Measurements from ENCODE around the gene MGLL.

MGLL gene

DNA sequence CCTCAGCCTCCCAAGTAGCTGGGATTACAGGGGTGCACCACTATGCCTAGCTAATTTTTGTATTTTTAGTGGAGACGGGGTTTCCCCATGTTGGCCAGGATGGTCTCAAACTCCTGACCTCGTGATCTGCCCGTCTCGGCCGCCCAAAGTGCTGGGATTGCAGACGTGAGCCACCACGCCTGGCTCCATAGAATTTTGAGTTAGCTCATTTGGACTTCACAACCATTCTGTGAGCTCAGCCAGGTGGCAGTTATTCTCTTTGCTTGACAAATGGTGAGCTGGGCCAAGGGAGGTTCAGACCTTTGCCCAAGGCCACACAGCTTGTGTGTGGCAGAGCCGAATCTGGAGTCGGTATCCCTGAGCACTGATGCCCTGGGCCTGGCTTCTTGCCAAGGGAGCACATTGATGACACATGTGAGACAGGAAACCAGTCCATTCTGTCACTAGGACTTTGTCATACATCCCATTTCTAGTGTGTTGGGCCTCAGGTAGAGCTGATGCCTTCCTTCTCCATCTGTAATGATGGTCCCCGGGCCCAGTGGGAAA lies 175.7 kb downstream of the MGLL start:
- no peak for DNase-seq

DNA sequence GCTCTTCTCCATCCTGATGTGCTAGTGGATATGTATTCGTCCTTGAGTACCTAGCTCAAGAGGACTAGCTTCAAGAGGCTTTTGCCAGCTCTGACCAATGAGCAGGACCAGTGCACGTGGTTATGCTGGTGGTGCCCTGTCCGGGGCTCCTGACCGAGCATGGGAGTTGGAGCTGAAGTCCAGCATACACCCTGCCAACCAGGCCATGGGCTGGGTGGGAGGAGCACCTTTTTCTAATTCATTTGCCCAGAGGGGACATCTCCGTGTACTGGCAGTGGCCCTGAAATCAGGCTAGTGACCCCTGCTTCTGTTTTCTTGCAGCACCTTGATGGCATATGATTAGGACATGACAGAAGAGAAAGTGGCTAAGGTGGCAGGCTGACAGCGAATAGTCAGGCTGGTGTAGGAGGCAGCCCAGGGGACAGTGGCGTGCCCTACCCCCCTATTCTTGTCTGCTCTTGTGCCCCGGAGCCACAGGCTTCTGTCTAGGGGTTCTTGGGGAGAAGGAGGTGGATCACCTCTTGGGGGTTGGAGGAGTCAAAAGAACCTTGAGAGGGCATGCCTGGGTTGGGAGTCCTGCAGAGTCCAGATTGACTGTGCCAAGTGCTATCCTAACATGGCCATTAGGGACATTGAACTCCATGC lies 176.8 kb downstream of the MGLL start:
- no peak for DNase-seq

DNA sequence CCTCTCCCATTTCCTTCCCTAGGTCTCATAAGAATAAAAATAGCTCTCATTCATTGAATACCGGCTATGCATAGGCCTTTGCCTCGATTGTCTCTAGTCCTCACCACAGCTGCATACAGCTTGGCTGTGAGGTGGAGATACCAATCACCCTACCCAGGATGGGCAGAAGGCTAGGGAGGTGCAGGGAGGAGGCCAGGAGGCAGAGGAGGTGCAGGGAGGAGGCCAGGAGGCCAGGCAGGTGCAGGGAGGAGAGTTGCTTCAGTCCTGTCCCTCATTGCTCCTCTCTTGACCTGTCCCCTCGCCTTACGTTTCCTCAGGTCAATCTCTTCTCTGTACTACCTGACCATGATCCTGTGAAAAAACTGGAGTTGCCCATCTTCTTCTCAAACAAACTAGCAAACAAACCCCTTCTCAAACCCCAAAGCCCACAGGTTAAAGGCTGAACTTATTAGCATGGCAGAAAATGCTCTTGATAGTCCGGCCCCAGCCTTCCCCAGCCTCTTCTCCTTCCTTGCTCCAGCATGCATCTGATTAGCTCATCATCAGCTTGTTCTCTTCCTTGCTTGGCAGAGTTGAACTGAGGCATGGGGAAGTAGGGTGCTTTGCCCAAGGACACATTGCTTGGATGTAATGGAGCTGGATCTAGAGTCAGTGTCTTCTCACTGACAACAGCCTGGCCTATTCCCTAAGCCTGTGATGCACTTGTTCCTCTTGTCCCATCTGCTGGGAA lies 177.5 kb downstream of the MGLL start:
- DNase-seq, result no peak

DNA sequence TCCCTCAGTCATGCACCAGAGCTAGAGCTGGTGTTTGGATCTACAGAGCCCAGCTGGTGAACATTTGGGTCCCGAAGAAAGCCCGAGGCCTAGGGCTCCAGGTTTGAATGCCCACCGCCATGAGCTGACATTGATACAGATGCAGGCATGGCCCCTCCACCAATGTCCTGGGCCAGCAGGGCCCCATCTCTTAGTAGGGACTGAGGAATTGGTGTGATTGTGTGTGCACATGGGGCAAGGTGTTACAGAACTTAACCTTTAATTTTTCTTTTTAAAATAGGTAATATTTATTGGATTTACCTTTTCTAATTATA lies 182.3 kb downstream of the MGLL start:
- DNase-seq, result no peak

DNA sequence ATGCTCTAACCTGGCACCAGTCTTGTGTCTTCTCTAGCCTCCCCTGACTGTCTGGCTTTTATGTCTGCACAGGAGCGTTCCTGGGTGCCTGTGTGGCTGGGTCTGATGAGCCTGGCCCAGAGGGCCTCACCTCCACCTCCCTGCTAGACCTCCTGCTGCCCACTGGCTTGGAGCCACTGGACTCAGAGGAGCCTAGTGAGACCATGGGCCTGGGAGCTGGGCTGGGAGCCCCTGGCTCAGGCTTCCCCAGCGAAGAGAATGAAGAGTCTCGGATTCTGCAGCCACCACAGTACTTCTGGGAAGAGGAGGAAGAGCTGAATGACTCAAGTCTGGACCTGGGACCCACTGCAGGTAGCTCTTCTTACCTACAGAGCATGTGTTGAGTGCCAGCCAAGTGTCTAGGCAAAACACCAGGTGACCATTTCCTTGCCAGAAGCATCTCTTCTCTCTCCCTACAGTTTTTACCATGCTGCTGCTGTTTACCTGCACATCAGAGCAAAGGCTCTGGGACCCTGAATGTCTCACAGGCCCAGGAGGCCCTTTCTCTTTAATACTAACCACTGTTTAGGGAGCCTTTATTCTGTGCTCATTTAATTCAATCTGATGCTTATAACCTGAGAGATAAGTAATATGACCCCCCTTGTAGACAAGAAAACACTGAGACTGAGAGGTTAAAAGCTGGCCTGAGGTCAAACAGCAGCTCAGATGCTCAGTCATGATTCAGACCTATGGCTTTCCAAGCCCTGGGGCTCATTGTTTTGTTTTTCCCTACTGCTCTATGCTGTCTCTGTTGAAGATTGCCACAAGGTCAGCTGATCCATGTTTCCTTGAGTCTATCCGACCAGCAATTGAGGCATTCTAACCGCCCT lies 182.9 kb downstream of the MGLL start:
- no peak for DNase-seq
